Coronary artery (tissue), 2 donors: ENCODE results near the gene CELF5.

Source experiments
- DNase-seq: peaks from one replicate; pipeline ENCODE4 v3.0.0-alpha.2; 2017; ENCODE audit warnings: low spot score
- H3K27ac ChIP-seq, 2 donors: fragments of 200-600 bp; sonication (generic); one replicate each; pipeline ENCODE4 v1.5.1; 2016 to 2019
- H3K4me3 ChIP-seq: fragments of 200-600 bp; sonication (generic); 2 replicates; pipeline ENCODE4 v1.5.1; 2016; ENCODE audit warnings: mild to moderate bottlenecking, moderate library complexity
- CTCF ChIP-seq: fragments of 200-600 bp; sonication (generic); IDR thresholded peaks from one replicate; pipeline ENCODE4 v1.5.1; 2019; ENCODE audit warnings: antibody characterized with exemption

CELF5 gene

GRCh38 chr19:3291644-3292043, 67.2 kb downstream of the CELF5 start:
- DNase-seq = no peak
- Histone ChIP-seq H3K27ac (no peak overlapping the region), H3K4me3 (no peak overlapping the region)
- TF ChIP-seq CTCF = no peak

GRCh38 chr19:3292958-3293529, 68.6 kb downstream of the CELF5 start:
- no peak overlapping the region for H3K4me3 ChIP-seq
- TF ChIP-seq CTCF = no peak
- no peak overlapping the region for H3K27ac ChIP-seq
- DNase-seq = no peak

GRCh38 chr19:3293560-3293959, 69.1 kb downstream of the CELF5 start:
- no peak for TF ChIP-seq CTCF
- no peak for DNase-seq

GRCh38 chr19:3294080-3294850, 69.8 kb downstream of the CELF5 start:
- Histone ChIP-seq H3K4me3 (no peak overlapping the region), H3K27ac (no peak overlapping the region)
- no peak for DNase-seq
- TF ChIP-seq CTCF = no peak

More at GRCh38 chr19:3293560-3293959, 69.1 kb downstream of the CELF5 start:
- Histone ChIP-seq H3K4me3 (no peak overlapping the region), H3K27ac (no peak overlapping the region)

- H3K4me3 ChIP-seq = no peak overlapping the region
- TF ChIP-seq CTCF = no peak
- DNase-seq = no peak
- no peak overlapping the region for H3K27ac ChIP-seq
Measured at GRCh38 chr19:3295581-3295980, 71.1 kb downstream of the CELF5 start.

GRCh38 chr19:3296034-3296433, 71.6 kb downstream of the CELF5 start:
- Histone ChIP-seq H3K4me3 (no peak overlapping the region), H3K27ac (no peak overlapping the region)
- no peak for DNase-seq
- no peak for TF ChIP-seq CTCF

- TF ChIP-seq CTCF = no peak
- Histone ChIP-seq H3K4me3 (no peak overlapping the region), H3K27ac (no peak overlapping the region)
- no peak for DNase-seq
Measured at GRCh38 chr19:3296446-3296845, 72.0 kb downstream of the CELF5 start.
